Mesothelial cell of epicardium (in vitro differentiated cells): ENCODE results near the gene ATL3. TPM values are rescaled to one million over a fixed set of nuclear protein-coding genes. Genes with fewer than 3 reads are reported as not detected.

Experiments used
- DNase-seq, 2 experiments: peaks; one replicate each; pipeline ENCODE4 v3.0.0; 2021; ENCODE audit warnings: low spot score in 2 of 2; ENCODE audit not compliant: unreplicated experiment in 2 of 2
- H3K27ac Mint-ChIP-seq: 2 replicates; pipeline ENCODE4 v1.8.0; 2021; ENCODE audit warnings: mixed read lengths
- H3K27me3 Mint-ChIP-seq: 2 replicates; pipeline ENCODE4 v1.8.0; 2021; ENCODE audit warnings: low read depth, mixed read lengths
- H3K36me3 Mint-ChIP-seq: 2 replicates; pipeline ENCODE4 v1.8.0; 2021; ENCODE audit warnings: mixed read lengths
- H3K4me1 Mint-ChIP-seq: 2 replicates; pipeline ENCODE4 v1.8.0; 2021; ENCODE audit warnings: mixed read lengths
- H3K4me3 Mint-ChIP-seq: 2 replicates; pipeline ENCODE4 v1.8.0; 2021; ENCODE audit warnings: mild to moderate bottlenecking, moderate library complexity, mixed read lengths
- H3K9me3 Mint-ChIP-seq: 2 replicates; pipeline ENCODE4 v1.8.0; 2021; ENCODE audit warnings: mixed read lengths
- CTCF ChIP-seq: fragments of 200-600 bp; sonication (generic); IDR thresholded peaks from one replicate; pipeline ENCODE4 v1.5.0; 2021; ENCODE audit warnings: antibody characterized with exemption; ENCODE audit not compliant: unreplicated experiment
- total RNA-seq: library from RNA; stranded (reverse); gene quantifications from 3 replicates; pipeline ENCODE4 v1.2.1, GENCODE V29; 2021

ATL3 gene
- total RNA-seq, 1 donor from 2014 or later = 20.0 TPM

GRCh38 chr11:63705526-63705925 lies 34.4 kb upstream of the ATL3 start:
- Mint-ChIP-seq H3K27ac (no peak overlapping the region), H3K27me3 (no peaks in the 10 kb centered on the region)
- no peak for DNase-seq

GRCh38 chr11:63699896-63700295 lies 28.7 kb upstream of the ATL3 start:
- H3K4me3 Mint-ChIP-seq = no peak overlapping the region
- no peak for DNase-seq
- H3K27ac Mint-ChIP-seq = no peak overlapping the region
- peaks cover 12% of the 10 kb centered on the region for H3K4me1 Mint-ChIP-seq
- peaks cover 7% of the 10 kb centered on the region for H3K36me3 Mint-ChIP-seq
- H3K27me3 Mint-ChIP-seq = no peaks in the 10 kb centered on the region
- no peak for TF ChIP-seq CTCF
- no peaks in the 10 kb centered on the region for H3K9me3 Mint-ChIP-seq

More at GRCh38 chr11:63705526-63705925, 34.4 kb upstream of the ATL3 start:
- H3K9me3 Mint-ChIP-seq = no peaks in the 10 kb centered on the region
- peaks cover 5% of the 10 kb centered on the region for H3K36me3 Mint-ChIP-seq
- H3K4me1 Mint-ChIP-seq = peaks cover 15% of the 10 kb centered on the region
- no peak for TF ChIP-seq CTCF
- H3K4me3 Mint-ChIP-seq = no peak overlapping the region

- H3K27ac Mint-ChIP-seq = peak overlapping the region; percentile 2
- DNase-seq = no peak
- H3K4me1 Mint-ChIP-seq = peaks cover 9% of the 10 kb centered on the region
- H3K9me3 Mint-ChIP-seq = no peaks in the 10 kb centered on the region
- no peak for TF ChIP-seq CTCF
- peaks cover 7% of the 10 kb centered on the region for H3K36me3 Mint-ChIP-seq
- H3K4me3 Mint-ChIP-seq = no peak overlapping the region
- H3K27me3 Mint-ChIP-seq = no peaks in the 10 kb centered on the region
These were observed 28.0 kb upstream of the ATL3 start for GRCh38 chr11:63698976-63699733.

GRCh38 chr11:63694596-63694995 lies 23.4 kb upstream of the ATL3 start:
- Mint-ChIP-seq H3K27ac (no peak overlapping the region), H3K4me3 (no peak overlapping the region), H3K27me3 (no peaks in the 10 kb centered on the region), H3K4me1 (peaks cover 18% of the 10 kb centered on the region), H3K9me3 (no peaks in the 10 kb centered on the region), H3K36me3 (no peaks in the 10 kb centered on the region)
- no peak for DNase-seq
- TF ChIP-seq CTCF = no peak

GRCh38 chr11:63687845-63688244 lies 16.7 kb upstream of the ATL3 start:
- Mint-ChIP-seq H3K36me3 (no peaks in the 10 kb centered on the region), H3K4me1 (peaks cover 35% of the 10 kb centered on the region), H3K27ac (no peak overlapping the region), H3K27me3 (no peaks in the 10 kb centered on the region), H3K9me3 (no peaks in the 10 kb centered on the region), H3K4me3 (no peak overlapping the region)
- TF ChIP-seq CTCF = no peak
- DNase-seq = no peak
